Measurements from ENCODE around the gene ALDH2.
"Not testable (repeated sequence)": the region's sequence is repeated elsewhere in the genome, so short reads cannot be mapped to it uniquely, and the experiment has no call there.

The ALDH2 gene

DNA sequence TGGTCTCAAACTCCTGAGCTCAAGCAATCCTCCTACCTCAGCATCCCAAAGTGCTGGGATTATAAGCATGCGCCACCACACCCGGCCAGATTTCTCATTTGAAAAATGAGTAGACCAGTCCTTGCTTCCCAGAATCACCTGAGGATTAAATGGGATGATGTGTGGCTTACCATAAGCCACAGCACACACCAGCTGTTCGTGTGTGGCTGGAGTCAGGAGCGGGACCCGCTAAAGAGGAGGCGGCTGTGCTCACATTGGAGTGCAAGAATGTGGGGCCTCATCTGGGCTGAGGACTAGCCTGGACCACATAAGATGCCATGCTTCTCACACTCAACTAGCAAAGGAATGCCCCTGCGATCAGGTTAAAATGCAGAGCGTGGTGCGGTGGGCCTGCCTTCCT lies 6.7 kb upstream of the ALDH2 start:
- DNase-seq: no peak

DNA sequence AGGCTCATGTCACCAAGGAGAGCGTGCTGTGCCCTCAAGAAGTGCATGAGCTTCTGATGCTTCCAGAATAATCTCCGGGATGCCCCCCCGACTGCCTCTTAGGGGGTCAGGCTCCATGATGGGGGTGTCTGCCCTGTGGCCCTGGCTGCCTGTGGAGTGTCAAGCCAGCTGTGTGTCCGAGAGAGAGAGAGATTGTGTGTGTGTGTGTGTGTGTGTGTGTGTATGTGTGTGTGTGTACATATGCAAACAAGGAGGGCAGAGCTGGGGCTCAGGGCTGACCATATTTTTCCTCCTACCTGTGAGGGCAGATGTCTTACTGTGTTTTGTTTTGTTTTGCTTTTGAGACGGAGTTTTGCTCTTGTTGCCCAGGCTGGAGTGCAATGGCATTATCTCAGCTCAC lies 5.6 kb upstream of the ALDH2 start:
- DNase-seq: no peak

- DNase-seq: no peak
Measured at GRCh38 chr12:111761706-111762105, 5.0 kb upstream of the ALDH2 start.

DNA sequence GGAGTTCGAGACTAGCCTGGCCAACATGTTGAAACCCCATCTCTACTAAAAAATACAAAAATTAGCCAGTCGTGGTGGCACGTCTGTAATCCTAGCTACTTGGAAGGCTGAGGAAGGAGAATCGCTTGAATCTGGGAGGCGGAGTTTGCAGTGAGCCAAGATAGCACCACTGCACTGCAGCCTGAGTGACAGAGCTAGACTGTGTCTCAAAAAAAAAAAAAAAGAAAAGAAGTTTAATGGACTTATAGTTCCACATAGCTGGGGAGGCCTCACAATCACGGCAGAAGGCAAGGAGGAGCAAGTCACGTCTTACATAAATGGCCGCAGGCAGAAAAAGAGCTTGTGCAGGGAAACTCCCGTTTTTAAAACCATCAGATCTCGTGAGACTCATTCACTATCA lies 3.2 kb upstream of the ALDH2 start:
- DNase-seq: not testable (repeated sequence)

DNA sequence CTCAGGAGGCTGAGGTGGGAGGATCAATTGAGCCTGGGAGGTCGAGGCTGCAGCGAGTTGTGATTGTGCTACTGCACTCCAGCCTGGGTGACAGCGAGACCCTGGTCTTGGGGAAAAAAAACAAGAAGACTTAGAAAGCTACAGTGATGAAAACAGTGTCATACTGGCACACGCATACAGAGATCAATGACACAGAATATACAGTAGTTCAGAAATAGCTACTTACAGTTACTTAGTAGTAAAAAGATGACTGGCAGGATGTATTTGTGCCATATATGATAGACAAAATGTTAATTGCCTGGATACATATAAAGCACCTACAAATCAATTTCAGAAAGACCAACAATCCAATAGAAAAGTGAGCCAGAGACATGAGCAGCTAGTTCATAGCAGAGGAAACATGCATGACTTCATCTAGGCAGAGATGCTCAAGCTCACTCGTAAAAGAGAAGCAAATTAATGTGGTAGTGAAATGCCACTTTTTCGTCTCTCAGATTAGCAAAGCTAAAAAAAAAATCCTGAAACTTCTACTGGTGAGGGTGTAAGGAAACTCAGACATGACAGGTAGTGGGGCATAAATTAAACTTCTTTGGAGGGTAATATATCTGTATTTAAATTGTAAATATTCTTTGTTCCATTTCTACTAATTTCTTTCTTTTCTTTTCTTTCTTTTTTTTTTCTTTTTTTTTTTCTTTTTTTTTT lies 2.5 kb upstream of the ALDH2 start:
- no peak for DNase-seq

- no peak for DNase-seq
Measured at GRCh38 chr12:111767362-111768158, 827 bp downstream of the ALDH2 start.

DNA sequence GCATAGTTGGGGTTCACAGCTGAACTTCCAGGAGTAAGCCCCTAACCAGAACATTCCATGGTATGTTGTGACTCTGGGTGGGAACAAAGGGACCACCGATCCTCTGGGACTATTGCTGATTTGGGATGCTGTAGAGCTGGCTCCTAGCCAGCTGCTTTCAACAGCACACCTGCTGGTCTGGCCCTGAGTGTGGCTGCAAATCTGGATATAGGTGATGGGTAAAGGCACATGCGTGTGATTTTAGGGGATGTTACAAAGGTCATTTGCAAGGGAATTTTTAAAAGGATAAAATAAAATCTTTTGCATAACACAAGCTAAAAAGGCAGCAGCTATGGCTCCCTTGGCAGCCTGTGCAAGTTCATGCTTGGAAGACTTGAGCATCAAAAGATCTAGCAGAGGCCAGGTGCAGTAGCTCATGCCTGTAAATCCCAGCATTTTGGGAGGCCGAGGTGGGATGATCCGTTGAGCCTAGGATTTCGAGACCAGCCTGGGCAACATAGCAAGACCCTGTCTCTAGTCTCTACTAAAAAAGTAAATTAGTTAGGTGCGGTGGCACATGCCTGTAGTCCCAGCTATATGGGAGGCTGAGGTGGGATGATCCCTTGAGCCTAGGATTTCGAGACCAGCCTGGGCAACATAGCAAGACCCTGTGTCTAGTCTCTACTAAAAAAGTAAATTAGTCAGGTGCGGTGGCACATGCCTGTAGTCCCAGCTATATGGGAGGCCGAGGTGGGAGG lies 1.6 kb downstream of the ALDH2 start:
- DNase-seq: no peak

GRCh38 chr12:111769599-111769998 lies 2.9 kb downstream of the ALDH2 start:
- no peak for DNase-seq

DNA sequence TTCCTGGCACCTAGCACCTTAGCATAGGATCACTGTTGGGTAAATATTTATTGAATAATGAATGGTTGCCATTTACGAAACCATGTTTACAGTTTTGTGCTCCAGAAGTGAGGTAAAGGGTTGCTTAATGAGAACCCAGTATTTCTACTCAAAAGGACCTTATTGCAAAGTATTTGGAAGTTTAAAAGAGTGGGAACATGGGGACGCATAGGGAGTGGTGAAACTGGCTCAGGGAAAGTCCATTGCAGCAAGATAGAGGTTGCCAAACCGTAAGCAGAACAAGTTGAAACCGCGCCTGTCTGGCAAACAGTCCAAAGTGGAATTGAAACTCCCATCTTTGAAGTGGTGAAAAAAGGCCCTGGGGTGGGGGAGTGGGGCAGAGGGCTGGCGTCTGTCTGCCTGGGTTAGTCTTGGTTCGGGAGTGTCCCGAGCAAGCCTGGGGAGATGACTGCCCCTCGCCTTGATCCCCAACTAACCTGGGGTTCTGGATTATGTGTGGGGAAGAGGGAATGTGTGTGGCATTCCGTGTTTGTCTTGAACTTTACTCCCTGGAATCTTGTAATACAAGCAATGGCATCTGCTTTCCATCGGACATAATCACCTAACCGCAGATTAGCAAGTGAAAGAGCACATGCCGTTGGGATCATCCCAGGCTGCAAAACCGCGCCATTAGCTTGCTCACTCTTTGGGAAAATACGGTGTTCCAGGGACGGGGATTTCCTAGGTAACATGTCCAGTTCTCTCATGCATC lies 7.2 kb downstream of the ALDH2 start:
- DNase-seq: peak; percentile 28

- peak; percentile 23 for DNase-seq
Measured at GRCh38 chr12:111775205-111776193, 8.8 kb downstream of the ALDH2 start.

DNA sequence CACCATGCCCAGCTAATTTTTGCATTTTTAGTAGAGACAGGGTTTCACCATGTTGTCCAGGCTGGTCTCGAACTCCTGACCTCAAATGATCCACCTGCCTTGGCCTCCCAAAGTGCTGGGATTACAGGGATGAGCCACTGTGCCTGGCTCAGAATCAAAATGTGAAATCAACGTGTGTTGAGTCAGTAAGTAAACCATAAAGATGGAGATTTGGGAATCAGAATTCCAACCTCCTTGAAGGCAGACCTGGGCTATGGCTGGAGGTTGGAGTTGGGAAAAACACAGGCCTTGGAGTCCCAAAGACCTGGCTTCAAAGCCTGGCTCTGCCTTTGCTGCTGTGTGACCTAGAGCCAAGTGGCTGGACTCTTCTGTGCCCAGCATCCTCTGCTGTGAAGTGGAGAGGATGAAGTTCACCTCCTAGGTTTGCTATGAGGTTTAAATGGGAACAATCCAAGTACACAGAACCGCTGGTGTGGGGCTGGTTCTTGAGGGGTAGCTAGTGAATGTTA lies 10.2 kb downstream of the ALDH2 start:
- no peak for DNase-seq

DNA sequence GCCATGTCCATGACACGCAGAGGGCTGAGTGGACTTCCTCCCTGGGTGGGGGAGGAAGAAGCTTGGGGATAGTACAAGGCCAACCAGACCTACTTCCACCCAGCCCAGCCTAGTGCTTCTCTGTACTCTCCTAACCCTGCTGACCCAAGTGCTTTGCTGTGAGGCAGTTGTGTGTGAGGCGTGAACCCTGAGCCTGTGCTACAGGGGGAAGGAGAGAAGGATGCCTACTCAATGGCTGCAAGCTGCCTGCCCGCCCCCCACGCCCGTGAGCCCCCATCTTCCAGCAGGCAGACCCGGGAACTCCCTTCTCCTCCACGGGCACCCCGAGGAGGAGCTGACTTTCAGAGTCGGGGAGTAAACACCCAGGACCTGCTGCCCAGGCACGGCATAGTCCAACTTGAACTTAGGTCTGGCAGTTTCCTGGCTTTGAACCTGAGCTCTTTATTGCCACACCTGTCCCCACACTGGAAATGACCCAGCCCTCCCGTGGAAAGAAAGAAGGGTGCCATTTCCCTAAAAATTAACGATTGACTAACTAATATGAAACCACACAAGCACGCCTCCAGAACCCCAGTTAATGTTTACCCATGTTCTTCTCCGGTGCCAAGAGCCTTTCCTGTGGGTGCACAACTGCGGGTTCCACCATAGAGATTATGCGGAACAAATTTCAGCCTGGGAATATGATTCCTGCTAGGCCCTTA lies 10.8 kb downstream of the ALDH2 start:
- DNase-seq: no peak

DNA sequence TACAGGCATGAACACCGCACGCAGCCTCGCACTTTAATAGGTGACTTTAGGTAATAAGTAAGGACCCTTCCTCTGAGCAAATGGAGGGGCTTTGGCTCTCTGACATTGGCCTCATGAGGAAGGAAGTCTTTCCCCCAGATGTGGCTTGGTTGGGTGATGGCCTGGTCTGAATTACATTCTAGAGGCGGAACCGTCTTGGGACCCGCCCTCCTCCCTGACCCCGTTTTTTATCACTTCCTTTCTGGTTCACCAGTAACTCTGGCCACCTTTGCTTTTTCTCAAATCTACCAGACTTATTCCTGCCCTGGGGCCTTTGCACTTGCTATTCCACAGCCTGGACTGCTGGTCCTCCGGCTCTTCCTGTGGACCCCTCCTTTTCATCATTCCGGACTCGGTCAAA lies 13.4 kb downstream of the ALDH2 start:
- no peak for DNase-seq

GRCh38 chr12:111780615-111781014 lies 13.9 kb downstream of the ALDH2 start:
- DNase-seq: no peak

GRCh38 chr12:111781085-111781658 lies 14.4 kb downstream of the ALDH2 start:
- DNase-seq: no peak

DNA sequence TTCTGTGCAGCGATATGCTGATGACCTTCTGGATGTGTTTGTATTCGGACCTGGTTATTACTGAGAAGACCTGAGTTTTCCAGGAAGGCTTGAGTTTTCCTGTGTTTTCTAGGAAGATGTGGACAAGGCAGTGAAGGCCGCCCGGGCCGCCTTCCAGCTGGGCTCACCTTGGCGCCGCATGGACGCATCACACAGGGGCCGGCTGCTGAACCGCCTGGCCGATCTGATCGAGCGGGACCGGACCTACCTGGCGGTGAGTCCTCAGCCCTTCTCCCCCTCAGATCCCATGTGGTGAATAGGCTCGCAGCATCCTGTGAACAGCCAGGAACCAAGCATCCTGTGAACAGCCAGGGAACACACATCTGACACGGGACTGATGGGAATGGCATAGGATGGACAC lies 16.3 kb downstream of the ALDH2 start:
- no peak for DNase-seq

- no peak for DNase-seq
Measured at GRCh38 chr12:111784953-111785352, 18.2 kb downstream of the ALDH2 start.

DNA sequence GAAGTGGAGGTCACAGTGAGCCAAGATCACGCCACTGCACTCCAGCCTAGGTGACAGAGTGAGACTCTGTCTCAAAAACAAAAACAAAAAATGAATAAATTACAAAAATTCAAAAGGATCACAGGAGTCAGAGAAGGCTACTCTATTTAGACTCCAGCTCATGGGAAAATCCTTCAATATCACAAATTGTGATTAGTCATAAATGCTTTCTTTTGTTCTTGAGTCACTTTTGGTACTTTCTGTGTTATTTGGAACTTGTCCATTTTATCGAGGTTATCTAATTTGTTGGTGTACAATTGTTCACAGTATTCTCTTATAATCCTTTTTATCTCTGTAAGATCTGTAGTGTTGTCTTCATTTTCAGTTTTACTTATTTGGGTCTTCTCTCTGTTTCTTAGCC lies 18.9 kb downstream of the ALDH2 start:
- no peak for DNase-seq

DNA sequence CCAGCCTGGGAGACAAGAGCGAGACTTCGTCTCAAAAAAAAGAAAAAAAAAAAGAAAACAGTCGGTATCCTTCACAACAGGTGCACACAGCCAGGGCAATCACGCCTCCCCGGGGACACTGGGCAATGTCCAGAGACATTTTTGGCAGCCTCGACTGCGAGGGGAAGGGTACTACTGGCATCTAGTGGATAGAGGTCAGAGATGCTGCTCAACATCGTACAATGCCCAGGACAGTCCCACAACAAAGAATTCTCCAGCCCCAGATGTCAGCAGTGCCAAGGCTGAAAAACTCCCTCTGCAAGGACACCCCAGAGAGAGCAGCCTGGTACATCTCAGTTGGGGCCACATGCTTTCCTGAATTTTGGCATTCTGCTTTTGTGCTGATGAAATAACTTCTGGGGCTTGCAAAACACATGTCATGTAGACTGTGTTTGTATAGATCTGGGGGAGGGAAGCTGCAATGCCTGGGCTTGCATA lies 21.5 kb downstream of the ALDH2 start:
- no peak for DNase-seq

- DNase-seq: no peak
Measured at GRCh38 chr12:111789779-111790178, 23.0 kb downstream of the ALDH2 start.
